ENCODE data around the gene WDR33.

DNA sequence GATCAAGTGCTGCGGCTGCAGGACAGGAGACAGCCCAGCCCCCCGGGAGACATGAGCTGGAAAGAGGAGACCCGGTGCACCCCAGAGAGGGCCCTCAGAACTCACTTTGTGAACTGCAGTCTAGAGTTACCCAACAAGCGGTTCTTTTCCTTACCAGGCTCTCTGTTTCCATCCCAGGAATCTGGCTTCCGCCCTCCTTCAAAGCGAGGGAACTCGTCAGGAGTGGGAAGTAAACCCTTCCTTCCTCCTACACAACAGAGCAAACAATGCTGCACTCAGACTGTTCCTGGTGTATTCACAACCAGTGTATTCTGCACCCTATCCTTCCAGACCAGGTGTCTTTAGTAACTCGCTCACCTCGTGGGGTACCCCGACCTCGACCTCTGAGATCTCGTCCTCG is 101.6 kb downstream of the WDR33 start:
- no peak for TF ChIP-seq POLR2AphosphoS5 (IDR thresholded peaks at IDR 0.05; ENCODE audit: low read depth, low read length)
- no peak for TF ChIP-seq TAF1 (IDR thresholded peaks at IDR 0.05; ENCODE audit: low read depth, low read length)
